ENCODE results near the gene CMTM2.
"Not testable (repeated sequence)": the region's sequence is repeated elsewhere in the genome, so short reads cannot be mapped to it uniquely, and the experiment has no call there.

The CMTM2 gene

DNA sequence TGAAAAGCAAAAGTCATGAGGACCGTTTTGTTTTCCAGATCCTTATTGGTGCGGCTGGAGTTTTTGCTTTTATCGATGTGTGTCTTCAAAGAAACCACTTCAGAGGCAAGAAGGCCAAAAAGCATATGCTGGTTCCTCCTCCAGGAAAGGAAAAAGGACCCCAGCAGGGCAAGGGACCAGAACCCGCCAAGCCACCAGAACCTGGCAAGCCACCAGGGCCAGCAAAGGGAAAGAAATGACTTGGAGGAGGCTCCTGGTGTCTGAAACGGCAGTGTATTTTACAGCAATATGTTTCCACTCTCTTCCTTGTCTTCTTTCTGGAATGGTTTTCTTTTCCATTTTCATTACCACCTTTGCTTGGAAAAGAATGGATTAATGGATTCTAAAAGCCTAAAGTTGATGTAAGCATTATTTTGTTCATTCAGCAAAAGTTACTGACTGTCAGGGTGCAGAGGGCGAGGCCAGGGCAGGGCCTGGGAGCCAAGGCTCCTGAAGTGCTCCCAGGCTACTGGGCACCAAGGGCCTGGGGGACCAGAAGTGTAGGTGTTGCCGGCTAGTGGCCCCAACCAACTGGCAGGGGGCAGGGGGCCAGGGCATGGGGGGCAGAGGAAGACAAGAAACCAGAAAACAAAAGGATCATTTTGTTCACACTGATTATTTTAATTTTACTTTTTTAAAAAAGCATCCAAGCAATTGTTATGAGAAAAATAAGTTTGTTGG, 8.8 kb downstream of the CMTM2 start:
- no peak for DNase-seq

DNA sequence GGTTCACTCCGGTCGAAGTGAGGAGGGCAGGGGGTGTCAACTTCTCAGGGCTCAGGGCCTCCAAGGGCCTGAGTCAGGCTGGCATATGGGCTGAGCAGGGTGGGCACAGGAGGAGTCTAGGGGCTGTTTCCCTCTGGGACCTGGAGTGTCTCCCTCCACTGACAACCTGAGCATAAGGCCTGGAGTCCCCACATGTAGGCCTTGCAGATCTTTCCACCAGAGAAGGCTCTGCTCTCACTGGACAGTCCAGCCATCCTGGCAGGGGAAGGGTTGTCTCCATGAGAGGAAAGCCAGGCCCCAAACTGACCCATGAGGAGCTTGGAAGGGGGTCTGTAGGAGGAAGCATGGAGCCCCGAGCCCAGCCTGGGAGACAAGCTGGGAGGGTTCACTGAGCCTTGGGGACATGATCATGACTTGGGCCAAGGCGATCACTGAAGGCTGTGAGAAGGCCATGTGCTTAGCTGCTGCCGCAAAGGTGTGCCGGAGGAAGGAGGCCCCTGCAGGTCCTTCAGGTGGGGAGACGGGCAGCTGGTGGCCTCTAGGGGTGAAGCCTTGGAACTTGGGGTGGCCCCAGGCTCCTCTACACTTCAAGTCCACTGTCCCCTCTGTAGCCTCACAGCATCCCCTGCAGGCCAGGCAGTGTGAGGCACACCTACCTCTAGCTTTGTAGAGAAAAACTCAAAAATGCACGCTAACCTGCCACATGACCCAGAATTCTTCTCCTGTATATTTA, 9.9 kb downstream of the CMTM2 start:
- no peak for DNase-seq

DNA sequence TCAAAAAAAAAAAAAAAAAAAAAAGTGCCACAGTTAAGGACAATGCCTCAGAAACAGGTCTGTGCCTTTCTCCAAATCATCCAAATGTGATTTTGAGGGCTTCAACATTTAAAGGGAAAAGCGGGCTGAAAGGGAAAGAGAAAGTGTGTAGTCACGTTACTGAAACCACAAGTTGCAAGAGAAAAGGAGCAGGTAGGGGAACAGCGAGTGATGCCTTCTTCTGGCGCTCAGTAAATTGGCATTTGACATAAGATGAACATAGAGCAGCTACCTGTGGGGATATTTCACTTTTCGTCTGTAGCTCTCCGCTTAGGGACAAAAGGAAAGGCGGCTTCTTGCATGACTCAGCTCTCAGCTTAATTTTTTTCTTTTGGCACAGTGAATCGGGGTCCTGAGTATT, 11.1 kb downstream of the CMTM2 start:
- DNase-seq: no peak

DNA sequence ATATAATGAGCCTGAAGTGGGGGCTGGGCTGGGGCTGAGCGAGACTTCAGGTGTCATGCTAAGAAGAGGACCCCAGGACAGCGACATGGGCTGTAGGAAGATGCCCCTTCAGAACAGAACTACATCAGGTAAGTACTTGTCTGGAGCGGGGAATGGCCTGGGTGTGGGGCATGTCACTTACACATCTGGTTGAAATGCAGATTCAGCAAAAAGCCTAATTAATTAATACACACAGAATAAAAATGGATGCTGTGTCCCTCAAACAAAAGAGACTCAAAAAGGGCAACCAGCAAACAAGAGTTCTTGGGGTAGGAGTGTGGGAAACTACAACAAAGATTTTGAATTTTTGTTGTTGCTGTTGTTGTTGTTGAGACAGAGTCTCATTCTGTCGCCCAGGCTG, 11.8 kb downstream of the CMTM2 start:
- DNase-seq: no peak

DNA sequence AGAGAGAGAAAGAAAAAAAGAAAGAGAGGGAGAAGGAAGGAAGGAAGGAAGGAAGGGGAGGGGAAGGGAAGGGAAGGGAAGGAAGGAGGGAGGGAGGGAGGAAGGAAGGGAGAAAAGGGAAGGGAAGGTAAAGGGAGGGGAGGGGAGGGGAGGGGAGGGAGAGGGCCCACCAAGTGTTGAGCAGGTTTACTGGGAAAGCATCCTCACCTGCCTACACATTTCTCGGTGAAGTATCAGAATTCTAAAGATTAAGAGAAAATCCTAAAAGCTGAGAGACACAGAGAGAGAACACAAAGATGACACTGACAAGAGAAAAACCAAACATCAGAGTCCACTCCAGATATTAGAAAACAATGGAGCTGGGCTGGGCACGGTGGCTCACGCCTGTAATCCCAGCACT, 13.0 kb downstream of the CMTM2 start:
- no peak for DNase-seq

DNA sequence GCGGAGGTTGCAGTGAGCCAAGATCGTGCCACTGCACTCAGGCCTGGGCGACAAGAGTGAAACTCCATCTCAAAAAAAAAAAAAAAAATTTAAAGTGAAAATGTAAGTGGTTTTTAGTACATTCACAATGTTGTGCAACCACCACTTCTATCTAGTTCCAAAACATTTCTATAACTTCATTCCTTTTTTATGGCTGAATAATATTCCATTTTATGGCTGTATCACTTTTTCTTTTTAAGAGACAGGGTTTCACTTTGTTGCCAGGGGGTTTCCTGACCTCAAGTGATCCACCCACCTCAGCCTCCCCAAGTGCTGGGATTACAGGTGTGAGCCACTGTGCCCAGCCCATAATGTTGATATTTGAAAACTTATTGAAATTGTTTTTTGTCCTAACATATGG, 13.6 kb downstream of the CMTM2 start:
- DNase-seq: no peak

DNA sequence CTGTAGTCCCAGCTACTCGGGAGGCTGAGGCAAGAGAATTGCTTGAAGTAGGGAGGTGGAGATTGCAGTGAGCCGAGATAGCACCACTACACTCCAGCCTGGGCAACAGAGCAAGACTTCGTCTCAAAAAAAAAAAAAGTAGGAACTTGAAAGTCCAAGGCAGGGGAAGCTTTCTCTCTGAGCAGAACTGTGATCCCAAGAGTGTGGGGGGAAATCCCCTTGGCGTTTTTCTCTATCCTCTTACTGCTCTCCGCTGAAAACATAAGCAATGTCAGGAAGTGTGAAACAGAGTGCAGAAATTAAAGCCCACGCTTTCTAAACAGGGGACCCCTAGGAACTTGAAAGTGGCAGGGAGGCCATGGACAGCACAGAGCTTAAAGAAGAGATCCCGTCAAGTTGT, 15.5 kb downstream of the CMTM2 start:
- no peak for DNase-seq

DNA sequence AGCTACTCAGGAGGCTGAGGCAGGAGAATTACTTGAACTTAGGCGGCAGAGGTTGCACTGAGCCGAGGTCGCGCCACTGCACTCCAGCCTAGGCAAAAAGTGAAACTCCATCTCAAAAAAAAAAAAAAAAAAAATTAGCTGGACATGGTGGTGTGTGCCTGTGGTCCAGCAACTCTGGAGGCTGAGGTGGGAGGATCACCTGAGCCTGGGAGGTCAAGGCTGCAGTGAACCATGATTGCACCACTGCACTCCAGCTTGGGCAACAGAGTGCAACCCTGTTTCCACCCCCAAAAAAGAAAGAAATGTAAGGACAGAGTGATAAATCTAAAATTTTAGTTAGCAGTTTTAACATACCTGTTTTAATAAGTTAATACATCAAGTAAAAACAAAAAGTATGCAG, 17.3 kb downstream of the CMTM2 start:
- not testable (repeated sequence) for DNase-seq

DNA sequence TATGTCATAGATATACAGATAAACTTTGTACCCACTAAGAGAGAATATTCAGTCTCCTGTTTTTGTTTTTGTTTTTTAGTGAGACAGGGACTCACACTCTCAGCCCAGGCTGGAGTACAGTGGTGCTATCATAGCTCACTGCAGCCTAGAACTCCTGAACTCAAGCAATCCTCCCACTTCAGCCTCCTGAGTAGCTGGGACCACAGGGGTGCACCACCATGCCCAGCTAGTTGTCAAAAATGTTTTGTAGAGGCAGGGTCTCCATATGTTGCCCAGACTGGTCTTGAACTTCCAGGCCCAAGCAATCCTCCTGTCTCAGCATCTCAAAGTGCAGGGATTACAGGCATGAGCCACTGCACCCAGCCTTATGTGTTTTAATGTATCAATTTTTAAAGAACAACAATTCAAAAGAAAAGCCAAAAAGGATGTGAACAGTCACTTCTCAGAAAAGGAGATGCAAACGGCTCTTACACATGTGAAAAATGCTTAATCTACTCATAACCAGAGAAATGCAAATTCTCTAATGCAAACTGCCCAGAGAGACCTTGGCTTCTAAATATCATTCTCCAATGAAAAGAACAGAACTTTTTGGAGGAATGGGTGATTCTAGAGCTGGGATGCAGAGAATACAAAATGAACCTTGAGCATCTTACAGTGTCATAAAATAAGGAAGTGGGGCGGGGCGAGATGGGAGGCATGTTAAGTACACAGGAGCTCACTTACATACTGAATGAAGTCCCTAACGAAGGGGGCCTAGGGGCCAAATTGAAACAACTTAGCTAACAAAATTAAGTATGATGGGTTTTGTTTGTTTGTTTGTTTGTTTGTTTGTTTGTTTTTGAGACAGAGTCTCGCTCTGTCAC, 18.0 kb downstream of the CMTM2 start:
- no peak for DNase-seq

DNA sequence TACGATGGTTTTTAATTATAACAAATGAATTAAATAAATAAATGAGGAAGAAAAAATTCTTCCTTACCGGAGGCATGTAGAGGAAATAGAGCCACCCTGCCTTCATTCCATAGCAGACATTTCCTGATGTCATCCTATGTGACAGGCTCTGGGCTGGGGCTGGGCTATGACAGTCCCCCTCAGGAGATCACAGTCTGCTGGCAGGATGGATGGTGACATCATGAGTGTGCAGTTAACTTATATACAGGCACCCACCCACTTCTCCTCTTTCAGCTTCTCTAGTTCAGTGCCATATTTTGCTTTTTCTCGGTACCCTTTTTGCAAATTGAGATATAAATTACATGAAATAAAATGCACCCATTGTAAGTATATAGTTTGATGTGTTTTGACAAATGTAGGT, 18.8 kb downstream of the CMTM2 start:
- no peak for DNase-seq

DNA sequence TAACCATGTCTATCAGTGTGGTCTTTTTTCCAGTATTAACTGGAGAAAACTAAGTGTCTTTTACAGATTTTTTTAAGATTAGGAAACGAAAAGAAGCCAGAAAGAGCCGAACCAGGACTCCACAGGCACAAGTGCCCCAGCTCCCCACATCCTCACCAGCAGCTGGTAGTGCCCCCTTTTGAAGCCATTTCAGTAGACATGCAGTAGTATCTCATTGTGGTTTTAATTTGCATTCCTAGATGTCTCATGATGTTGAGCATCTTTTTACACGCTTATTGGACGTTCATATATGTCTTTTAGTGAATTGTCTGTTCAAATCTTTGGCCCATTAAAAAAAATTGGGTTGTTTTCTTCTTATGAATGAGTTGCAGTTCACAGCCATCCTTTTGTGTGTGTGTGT, 20.5 kb downstream of the CMTM2 start:
- no peak for DNase-seq

DNA sequence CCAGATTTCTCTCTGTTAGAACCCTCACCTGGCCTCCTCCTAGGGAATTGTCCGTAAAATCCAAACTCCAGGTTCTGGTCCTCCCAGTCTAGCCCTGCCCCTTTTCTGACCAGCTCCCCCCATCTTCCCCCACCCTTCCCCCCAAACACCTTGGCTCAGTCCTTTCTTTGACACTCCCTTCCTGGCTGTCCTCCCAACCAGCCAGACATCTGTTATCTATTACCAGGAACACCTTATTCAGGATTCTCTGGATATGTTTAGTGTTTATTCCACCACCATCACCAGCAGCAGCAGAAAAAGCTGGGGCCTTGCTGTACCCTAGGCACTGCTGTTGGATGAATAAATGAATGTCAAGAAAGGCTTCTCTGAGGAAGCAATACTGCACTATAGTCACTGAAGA, 21.2 kb downstream of the CMTM2 start:
- DNase-seq: no peak

DNA sequence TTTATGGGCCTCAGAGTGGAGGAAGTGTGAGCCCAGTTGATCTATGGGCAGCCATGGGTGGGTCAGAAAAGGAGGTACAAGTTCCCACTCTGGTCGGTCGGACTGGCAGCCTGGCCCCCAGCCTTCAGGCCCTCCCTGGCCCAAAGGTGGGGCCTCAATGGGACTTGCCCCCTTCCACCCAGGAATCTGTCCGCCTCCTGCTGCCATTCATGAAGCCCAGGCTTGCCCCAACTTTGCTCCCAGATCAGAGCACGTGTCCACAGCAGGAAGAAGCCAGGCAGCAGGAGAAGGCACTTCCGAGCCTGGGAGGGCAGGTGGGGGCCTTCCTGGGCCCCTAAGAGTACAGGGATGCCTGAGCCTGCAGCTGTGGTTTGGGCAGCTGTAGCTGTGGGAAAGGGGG, 22.2 kb downstream of the CMTM2 start:
- DNase-seq: no peak

DNA sequence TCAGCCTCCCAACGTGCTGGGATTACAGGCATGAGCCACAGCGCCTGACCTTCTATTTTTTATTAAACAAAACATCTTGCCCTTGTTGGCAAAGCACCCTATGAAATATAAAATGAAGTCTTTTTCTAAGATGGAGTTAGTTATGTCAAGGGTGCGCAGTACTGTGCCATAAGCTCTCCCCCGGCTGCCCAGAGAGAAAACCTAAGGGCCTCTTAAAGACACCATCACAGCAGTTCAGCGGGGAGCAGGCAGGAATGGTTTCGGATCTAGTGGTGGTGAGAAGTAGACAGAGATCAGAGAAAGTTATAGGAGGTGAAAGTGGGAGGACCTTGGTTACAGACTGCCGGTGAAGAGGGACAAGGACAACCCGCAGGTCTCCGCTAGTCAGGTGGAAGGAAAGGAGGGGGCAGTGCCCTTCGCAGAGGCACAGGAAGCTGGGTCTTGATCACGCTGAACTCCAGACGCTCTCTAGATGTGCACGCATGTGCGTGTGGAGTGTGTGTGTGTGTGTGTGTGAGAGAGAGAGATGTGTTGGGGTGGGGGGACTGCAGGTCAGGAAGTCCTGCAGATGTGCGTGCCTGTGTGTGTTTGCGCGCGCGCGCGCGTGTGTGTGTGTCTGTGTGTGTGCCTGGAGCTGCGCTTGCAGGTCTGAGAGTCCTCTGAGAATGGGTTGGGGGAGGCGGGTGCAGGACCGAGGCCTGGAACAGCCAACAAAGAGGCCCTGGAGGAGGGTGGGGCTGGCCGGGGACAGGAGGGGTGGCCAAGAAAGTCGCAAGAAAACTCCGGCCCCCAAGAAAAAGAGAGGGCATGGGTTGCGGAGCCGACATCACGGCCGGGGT, 24.5 kb downstream of the CMTM2 start:
- peak; percentile 5 for DNase-seq

DNA sequence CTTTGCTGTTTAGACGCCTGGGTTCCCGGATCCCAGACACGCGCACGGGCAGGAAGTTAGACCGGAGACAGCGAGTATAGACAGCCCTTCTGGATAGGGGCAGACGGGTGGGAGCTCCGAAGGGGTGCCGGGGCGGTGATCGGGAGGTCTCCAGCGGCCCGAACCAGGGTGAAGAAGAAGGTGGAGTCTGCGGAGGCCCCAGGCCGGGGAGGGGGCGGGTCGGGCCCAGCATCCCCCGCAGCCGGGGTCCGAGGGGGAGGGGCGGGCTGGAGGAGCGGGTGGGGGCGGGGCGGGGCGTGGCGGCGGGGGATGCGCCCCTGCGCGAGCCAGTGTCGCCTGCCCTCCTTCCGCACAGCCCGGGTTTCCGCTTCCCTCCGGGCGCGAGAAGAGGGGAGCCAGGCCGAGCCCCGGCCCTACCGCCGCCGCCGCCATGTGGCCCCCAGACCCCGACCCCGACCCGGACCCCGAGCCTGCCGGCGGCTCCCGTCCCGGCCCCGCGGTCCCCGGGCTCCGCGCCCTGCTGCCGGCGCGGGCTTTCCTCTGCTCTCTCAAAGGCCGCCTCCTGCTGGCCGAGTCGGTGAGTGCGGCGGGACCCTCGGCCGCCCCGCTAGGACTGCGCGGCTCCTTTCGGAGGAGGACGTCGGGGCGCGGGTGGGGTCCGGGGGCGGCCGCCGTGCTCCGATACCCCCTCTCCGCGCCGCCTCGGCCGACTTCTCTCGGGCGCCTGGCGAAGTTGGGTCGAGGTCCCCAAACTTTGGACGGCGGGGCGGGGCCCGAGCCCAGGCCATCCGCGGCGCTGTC, 25.3 kb downstream of the CMTM2 start, which contains the start of gene CMTM3:
TSS of gene CMTM3 (plus strand) at position 329 of the 801 bp plus-strand sequence. CDS start at position 431, 102 bp downstream.
- no peak for DNase-seq

DNA sequence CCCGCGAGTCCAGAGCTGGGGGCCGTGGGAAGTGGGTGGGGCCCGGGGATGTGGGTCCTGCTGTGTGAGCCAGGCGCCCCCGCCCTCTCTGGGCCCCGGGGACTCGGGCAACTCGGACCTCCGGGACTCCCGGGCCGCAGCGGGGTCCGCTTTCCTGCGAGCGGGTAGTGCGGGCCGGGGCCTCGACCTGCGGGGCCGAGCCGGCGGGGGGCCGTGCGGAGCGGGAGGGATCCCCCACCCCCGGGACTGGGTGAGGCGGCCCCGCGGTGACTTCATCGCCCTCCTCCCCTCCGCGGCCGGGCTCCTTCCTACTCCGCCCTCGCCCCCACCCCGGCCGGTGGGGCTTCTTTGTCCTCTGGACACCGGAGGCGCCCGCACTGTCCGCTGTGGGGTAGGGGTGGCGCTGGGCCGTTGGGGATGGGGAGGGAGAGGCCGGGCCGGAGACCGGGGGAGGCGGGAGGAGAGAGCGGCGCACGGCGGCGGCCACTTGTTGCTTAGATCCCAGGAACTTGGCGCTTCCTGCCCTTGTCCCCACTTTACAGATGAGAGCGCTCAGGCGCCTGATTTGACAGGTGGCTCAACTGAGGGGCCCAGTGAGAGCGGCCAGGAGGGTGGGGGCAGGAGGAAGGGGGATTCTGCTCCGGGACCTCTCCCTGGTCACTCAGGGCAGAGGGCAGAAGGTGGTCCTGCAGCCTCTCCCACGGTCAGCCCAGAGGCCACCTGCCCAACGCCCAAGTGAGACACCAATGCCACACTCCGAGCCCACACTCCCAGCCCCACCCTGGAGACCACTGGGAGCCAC, 26.1 kb downstream of the CMTM2 start:
- no peak for DNase-seq

DNA sequence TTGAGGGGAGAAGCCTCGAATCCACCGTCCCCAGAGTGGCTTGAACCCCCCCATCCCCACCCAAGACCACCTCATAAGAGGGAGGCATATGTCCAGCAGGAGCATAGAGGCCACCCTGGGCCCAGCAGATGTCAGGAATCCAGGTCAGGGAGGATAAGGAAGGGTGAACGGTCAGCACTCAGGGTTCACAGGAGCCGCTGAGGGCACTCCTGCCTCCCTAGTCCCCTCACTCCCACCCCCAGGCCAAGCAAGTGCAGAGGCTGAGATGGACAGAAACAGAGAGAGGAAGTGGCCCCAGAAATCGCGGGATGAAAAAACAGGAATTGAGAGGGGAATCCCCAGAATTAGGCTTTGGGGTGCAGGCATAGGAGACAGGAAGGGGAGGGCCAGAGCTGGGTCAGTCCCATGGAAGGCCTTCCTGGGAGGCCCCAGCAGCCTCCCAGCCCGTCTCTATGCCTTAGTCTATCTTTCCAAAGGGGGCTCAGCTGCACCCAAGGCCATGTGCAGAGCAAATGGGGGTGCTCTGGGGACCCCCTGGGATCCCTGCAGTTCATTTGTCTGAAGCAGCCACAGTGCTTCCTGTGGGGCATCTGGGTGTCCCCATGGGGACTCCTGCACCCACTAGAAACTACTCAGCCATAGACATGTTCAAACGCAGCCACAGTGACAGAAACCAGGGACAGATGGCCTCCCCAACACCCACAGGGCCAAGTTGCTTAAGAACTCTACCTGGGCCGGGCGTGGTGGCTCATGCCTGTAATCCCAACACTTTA, 26.9 kb downstream of the CMTM2 start:
- no peak for DNase-seq

DNA sequence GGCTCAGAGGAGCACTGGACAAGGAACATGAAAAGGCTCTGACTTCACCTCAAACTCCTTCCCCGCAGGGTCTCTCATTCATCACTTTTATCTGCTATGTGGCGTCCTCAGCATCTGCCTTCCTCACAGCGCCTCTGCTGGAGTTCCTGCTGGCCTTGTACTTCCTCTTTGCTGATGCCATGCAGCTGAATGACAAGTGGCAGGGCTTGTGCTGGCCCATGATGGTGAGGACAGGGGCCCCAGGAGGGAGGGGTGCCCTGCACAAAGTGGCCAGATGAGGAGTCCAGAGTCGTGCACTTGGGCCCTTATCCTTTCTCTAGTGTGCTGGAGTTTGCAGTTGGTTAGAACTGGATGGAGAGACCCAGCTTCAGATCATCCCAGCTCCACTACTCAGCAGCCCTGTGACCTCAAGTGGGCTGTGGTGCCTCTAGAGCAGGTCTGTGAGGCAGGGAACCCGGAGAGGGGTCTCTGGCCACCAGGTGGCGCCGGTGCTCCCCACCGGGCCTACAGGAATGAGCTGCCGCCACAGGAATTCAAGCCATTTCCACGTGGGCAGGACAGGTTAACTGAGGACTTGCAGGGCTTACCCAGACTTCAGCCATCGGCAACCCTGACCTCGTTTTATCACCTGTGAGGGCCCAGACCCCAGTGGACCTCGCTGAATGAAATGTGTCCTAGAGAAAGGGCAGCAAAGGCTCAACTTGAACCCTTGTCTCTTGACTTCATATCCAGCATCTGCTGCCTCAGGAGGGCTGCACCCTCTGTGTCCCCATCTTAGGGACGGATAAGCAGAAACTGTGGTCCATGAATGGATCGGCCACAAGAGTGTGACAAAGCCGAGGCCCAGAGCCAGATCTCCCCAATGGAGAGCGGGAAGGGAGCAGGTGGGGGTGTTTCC, 29.2 kb downstream of the CMTM2 start:
- peak; percentile 15 for DNase-seq

DNA sequence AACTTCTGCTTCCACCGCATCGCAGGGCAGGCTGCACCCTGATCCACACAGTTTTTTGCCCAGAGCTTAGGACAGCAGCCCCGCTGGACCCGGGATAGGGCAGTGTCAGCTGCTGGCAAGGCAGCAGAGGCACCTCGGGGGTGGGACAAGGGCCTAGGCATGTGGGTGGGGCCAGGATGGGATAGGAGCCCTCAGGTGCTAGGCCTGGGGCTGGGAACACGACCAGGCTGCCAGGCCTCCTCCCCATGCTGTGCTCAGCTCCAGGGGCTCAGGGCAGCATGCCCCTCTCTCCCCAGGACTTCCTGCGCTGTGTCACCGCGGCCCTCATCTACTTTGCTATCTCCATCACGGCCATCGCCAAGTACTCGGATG, 29.9 kb downstream of the CMTM2 start:
- no peak for DNase-seq

All from NCI-H774 (cell line).